ENCODE measurements around the gene PHF2. TPM values are rescaled to one million over a fixed set of nuclear protein-coding genes. Genes with fewer than 3 reads are reported as not detected.

The PHF2 gene
- total and polyA plus RNA-seq, 2 donors (not counting 1 experiment from before 2014, with no cell fraction given): 11.0 to 28.8 TPM

- WGBS (ENCODE audit: insufficient coverage): no CpG with 5 or more reads among the region's 1 CpG
- H4K20me1 ChIP-seq (ENCODE audit: control insufficient read depth, insufficient read depth, low read length, poor library complexity, severe bottlenecking): no peaks in the 10 kb centered on the region
- DNase-seq: no peak
- peaks cover 3 to 16% (median 12%) of the 10 kb centered on the region in 3 donors for H3K9me3 ChIP-seq (ENCODE audit: control extremely low read depth in 1 of 3, control insufficient read depth in 2 of 3, insufficient read depth in 1 of 3, low read length in 2 of 3)
- H3K4me2 ChIP-seq (replicated peaks; ENCODE audit: low read depth, low read length, poor library complexity, severe bottlenecking): no peak overlapping the region
- ChIA-PET POLR2A (no interaction called here), CTCF (no interaction called here)
- H3K9ac ChIP-seq (ENCODE audit: low read length): no peak overlapping the region
- H3K36me3 ChIP-seq (replicated peaks in 1 of 2; ENCODE audit: control extremely low read depth in 1 of 2, control insufficient read depth in 1 of 2, extremely low read depth in 1 of 2, insufficient read depth in 2 of 2, low read length in 1 of 2): no peaks in the 10 kb centered on the region
- ATAC-seq (ENCODE audit: low read depth): no peak
- TF ChIP-seq CTCF (IDR thresholded peaks at IDR 0.05) (no peak), EZH2 (IDR thresholded peaks at IDR 0.05; ENCODE audit: borderline replicate concordance, insufficient read depth, low read depth, low read length, poor library complexity, severe bottlenecking) (no peak)
- H3K27me3 ChIP-seq (replicated peaks in 1 of 4; ENCODE audit: control extremely low read depth in 1 of 4, control insufficient read depth in 3 of 4, insufficient read depth in 4 of 4, low read length in 3 of 4): peaks cover 0 to 3% (median 0%) of the 10 kb centered on the region in 4 experiments
- Mint-ChIP-seq H3K27ac (no peak overlapping the region), H3K4me1 (no peaks in the 10 kb centered on the region), H3K27me3 (peaks cover 23% of the 10 kb centered on the region), H3K4me3 (no peak overlapping the region), H3K9me3 (ENCODE audit: insufficient read depth) (peaks cover 14% of the 10 kb centered on the region)
- H3K4me1 ChIP-seq (ENCODE audit: control insufficient read depth in 2 of 2, insufficient read depth in 2 of 2, low read length in 2 of 2): no peaks in the 10 kb centered on the region
- intact Hi-C loops (cut with micrococcal nuclease): no loop called here
- no peak overlapping the region for H2AFZ ChIP-seq (ENCODE audit: insufficient read depth, low read depth, low read length, poor library complexity, severe bottlenecking)
- no peak overlapping the region for H3K27ac ChIP-seq (ENCODE audit: low read length in 2 of 2)
- no peaks in the 10 kb centered on the region for H3K79me2 ChIP-seq (ENCODE audit: control insufficient read depth, insufficient read depth, low read length)
- no peak overlapping the region for H3K4me3 ChIP-seq (ENCODE audit: control extremely low read depth in 1 of 5, extremely low read depth in 1 of 5, insufficient read depth in 1 of 5, low read depth in 2 of 5, low read length in 4 of 5)
These were observed 114.2 kb downstream of the PHF2 start for GRCh38 chr9:93690618-93691017.

- Mint-ChIP-seq H3K27ac (no peak overlapping the region), H3K9me3 (ENCODE audit: insufficient read depth) (peaks cover 12% of the 10 kb centered on the region), H3K4me3 (no peak overlapping the region), H3K27me3 (peaks cover 15% of the 10 kb centered on the region), H3K4me1 (no peaks in the 10 kb centered on the region)
- no peak for TF ChIP-seq CTCF (IDR thresholded peaks at IDR 0.05)
- TF ChIP-seq EZH2 (IDR thresholded peaks at IDR 0.05; ENCODE audit: borderline replicate concordance, insufficient read depth, low read depth, low read length, poor library complexity, severe bottlenecking): no peak
- Histone ChIP-seq H3K9me3 (ENCODE audit: control extremely low read depth in 1 of 3, control insufficient read depth in 2 of 3, insufficient read depth in 1 of 3, low read length in 2 of 3) (peaks cover 3 to 20% (median 20%) of the 10 kb centered on the region in 3 donors), H2AFZ (ENCODE audit: insufficient read depth, low read depth, low read length, poor library complexity, severe bottlenecking) (no peak overlapping the region), H3K9ac (ENCODE audit: low read length) (no peak overlapping the region), H3K4me1 (ENCODE audit: control insufficient read depth in 2 of 2, insufficient read depth in 2 of 2, low read length in 2 of 2) (no peaks in the 10 kb centered on the region), H3K27me3 (replicated peaks in 1 of 4; ENCODE audit: control extremely low read depth in 1 of 4, control insufficient read depth in 3 of 4, insufficient read depth in 4 of 4, low read length in 3 of 4) (no peaks in the 10 kb centered on the region), H3K4me2 (replicated peaks; ENCODE audit: low read depth, low read length, poor library complexity, severe bottlenecking) (no peak overlapping the region), H3K4me3 (ENCODE audit: control extremely low read depth in 1 of 5, extremely low read depth in 1 of 5, insufficient read depth in 1 of 5, low read depth in 2 of 5, low read length in 4 of 5) (no peak overlapping the region), H3K36me3 (replicated peaks in 1 of 2; ENCODE audit: control extremely low read depth in 1 of 2, control insufficient read depth in 1 of 2, extremely low read depth in 1 of 2, insufficient read depth in 2 of 2, low read length in 1 of 2) (no peaks in the 10 kb centered on the region), H3K27ac (ENCODE audit: low read length in 2 of 2) (no peak overlapping the region), H4K20me1 (ENCODE audit: control insufficient read depth, insufficient read depth, low read length, poor library complexity, severe bottlenecking) (no peaks in the 10 kb centered on the region), H3K79me2 (ENCODE audit: control insufficient read depth, insufficient read depth, low read length) (no peaks in the 10 kb centered on the region)
- WGBS (ENCODE audit: insufficient coverage): no CpG with 5 or more reads among the region's 3 CpGs
- ChIA-PET POLR2A (no interaction called here), CTCF (no interaction called here)
- DNase-seq (no peak), ATAC-seq (ENCODE audit: low read depth) (no peak)
- intact Hi-C loops (cut with micrococcal nuclease): no loop called here
These were observed 116.7 kb downstream of the PHF2 start for GRCh38 chr9:93693129-93693528.
